ENCODE results near the gene HEXIM2.
A peak's percentile ranks its signal among the peaks of the same experiment; 100 is the strongest.
"Not testable (repeated sequence)": the region's sequence is repeated elsewhere in the genome, so short reads cannot be mapped to it uniquely, and the experiment has no call there.

HEXIM2 gene

GRCh38 chr17:45170280-45170930 is 8.7 kb downstream of the HEXIM2 start:
- DNase-seq (ENCODE audit: low read depth) = no peak

DNA sequence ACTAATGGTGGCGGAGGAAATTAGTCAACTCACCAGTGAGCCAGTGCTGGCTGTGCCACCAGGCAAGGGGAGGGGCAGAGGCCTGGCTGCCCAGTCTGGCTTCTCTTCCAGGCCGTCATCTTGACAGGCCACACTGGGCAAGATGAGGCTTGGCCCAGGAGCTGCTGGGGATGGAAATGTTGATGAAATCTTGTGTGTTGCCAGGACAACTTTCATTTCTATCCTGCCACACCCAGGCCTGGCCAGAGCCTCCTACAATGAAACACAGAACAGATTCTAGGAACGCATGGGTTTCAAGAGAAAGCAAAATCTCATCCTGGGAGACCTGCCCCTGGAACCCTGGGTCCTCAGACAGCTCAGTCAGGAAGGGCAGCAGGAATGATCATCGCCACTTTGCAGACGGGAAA is 9.3 kb downstream of the HEXIM2 start:
- DNase-seq (ENCODE audit: low read depth) = no peak

DNA sequence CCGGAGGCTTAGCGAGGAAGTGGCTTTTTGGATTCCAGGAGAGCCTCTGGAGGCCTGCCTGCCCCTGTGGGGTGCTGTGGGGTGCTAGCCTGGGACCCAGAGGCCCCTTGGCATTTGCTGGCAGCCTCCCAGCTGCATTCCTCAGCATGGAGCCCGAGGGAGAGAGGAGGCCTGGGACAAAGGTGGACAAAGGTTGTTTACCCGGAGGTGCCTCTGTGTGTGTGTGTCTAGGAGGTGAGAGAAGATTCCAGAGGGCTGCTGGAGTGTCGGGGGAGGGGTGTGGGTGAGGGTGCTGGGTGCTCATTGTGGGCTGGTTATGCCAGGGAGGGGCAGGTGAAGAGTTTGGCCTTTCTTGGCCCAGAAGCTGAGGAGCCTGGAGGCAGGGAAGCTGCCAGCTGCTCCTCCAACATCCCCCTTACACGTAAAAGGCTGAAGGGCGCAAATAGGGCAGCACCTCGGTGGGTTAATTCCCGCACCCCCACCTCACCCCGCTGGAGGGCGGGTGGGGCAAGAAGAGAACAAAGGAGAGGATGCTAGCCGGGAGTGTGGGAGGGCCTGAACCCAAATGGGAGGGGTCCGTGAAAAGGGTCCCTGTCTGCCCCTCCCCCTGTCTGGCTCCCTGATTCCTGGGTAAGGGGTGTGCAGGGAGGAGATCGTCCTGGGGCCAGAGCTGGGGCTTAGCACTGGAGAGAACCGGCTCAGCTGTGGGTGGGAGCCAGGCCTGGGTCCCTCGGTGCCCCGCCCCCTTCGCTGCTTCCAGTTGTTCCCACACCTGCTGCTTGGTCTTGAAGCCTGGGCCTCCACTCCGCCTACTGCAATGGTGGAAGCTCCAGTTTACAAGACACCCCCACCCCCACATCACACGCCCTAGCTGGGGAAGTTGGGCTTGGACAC is 9.9 kb downstream of the HEXIM2 start:
- DNase-seq (ENCODE audit: low read depth) = no peak

DNA sequence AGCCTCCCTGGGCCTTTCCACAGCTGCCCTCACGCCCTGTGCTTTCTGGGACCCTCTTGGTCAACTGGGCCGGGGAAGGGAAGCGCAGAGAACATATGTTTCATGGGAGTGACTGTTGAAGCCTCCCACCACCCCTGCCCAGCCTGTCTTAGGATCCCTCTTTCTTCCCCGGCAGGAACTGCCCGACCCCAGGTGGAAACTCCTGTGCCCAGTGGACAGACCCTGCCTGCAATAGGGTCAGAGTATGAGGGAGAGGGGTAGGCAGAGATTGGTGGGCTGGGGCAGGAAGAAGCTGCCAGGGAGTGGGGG is 10.5 kb downstream of the HEXIM2 start:
- DNase-seq (ENCODE audit: low read depth) = no peak

DNA sequence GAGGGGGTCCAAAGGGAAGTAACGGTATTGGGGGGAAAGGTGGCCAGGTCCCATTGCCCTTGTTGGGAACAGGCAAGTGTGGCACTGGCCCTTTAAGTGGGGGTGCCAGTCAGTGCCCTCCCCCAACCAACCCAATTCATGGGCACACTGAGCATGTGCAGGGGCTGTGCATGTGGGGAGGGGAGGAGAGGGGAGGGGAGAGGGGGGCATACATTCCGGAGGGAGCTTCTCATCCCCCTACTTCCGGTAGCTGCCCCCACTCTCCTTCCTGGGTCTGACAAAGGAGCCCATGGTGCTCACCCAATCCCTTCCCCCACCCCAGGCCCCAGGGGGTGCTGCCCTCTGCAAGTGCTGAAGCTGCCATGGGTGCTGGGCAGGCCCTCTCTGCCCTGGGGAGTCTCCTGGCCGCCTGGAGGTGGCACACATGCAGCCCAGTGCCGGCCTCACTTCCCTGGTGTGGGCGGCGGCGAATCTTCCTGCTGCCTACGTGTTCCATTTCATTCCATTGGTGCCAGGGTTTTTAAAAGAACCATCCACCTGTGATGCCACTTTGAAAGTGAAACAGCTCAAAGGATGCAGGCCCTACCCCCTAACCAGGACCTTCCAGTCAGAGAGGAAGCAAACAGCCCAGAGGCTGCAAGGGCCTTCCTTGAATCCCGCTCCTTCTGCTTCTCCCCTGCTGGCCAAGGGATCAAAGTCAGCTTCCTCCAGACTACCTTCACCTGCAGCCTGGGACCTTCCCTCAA is 11.0 kb downstream of the HEXIM2 start:
- peak; percentile 42 for DNase-seq (ENCODE audit: low read depth)

DNA sequence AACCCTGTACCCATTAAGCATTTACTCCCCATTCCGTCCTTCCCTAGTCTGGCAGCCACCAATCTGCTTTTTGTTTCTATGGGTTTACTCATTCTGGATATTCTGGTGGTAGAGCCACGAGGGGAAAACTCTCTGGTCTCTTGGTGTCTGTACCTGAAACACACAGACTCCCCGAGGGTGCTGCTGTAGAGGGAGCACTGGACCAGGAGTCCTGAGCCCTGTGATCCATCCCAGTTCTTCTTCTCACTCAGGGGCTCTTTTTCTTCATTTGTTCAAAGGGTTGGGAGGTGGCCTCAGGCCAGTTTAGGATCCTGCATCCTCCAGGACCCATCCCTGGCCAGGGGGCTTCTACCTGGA is 14.1 kb downstream of the HEXIM2 start:
- DNase-seq (ENCODE audit: low read depth) = no peak

- DNase-seq (ENCODE audit: low read depth) = no peak
Observed at GRCh38 chr17:45177563-45177962, 15.9 kb downstream of the HEXIM2 start.

- no peak for DNase-seq (ENCODE audit: low read depth)
Observed at GRCh38 chr17:45184144-45184543, 22.5 kb downstream of the HEXIM2 start.

- no peak for DNase-seq (ENCODE audit: low read depth)
Observed at GRCh38 chr17:45186801-45187354, 25.2 kb downstream of the HEXIM2 start.

GRCh38 chr17:45189009-45189408 is 27.3 kb downstream of the HEXIM2 start:
- DNase-seq (ENCODE audit: low read depth) = no peak

DNA sequence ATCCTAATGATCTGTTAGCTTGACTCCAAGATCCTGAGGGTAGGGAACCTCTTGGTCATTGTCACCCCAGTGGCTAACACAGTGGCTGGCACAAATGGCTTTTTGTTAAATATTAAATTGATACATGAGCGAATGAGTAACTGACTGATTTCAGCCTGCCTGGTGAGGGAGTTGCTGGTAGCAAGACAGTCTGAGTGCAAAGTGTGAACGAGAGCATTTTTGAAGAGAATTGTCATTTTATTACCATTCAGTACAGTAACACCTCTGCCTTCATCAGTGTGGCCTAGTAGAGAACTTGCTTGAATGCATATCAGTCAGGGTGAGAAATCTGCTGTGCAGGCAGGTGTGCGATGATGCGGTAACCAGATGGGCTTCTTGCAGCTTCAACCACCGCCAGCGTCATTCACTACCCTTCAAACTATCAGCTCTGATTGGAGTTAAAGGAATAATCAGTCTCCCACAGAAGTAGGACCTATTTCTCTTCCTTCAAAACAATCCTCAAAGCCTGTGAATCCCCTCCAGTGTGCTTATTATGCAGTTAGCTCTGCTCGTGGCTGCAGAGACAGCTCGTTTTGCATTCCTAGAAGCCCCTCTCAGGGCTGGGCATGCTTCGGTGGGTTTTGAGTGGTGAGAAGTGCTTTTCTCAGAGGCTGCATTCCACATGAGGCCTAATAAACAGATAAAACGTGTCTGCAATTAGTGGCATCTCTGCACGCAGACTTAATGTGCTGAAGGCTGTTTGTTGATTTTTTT is 29.0 kb downstream of the HEXIM2 start:
- DNase-seq (ENCODE audit: low read depth) = no peak

DNA sequence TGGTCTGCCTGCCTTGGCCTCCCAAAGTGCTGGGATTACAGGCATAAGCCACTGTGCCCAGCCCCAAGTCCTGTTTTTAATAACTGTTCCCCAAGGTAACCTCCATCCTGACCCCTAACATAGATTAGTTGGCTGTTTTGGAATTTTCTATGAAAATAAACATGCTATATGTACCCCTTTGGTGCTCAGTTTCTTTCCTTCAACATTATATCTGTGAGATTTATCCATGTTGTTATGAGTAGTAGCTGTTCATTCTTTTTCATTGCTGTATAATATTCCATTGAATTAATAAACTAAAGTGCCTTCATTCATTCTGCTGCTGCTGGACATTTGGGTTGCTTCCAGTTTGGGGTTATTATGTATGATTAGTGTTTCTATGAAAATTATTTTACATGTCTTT is 33.7 kb downstream of the HEXIM2 start:
- DNase-seq (ENCODE audit: low read depth) = no peak

DNA sequence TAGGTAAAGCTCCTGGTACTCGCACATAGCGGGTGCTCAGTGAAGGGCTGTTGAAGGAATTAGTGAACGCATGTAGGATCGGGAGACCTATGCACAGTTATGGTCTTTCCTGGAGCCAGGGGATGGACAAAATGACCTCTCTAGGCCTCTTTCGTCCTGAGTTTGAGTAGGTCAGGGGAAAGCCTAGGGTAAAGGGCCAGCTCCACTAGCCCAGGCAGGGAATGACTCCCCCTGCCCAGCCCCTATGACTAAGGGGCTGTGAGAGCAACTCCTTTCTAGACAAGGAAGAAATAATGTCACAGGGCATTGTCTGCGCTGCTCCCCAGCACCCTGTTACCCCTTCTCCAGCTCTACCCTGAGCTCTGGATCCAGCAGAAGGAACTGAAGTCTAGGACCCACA is 35.4 kb downstream of the HEXIM2 start:
- DNase-seq (ENCODE audit: low read depth) = no peak

GRCh38 chr17:45197555-45198334 is 36.1 kb downstream of the HEXIM2 start:
- DNase-seq (ENCODE audit: low read depth) = peak; percentile 84

DNA sequence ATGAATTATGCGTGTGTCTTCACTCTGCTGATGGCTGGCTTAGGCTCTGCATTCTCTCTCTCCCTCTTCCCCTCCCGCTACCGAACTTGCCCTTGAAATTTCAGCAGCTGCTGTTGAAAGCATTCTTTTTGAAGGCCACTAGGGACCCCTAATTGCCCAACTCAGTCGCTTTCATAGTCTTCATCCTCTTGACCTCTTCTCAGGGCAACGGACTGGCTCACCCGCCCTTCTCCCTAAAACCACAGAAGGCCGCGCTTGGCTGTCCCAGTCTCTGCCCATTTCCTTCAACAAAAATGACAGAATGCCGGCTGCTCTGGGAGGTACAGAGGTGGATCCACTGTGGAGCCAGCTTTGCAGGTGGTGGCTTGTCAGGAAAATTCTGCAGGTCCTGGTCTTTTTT is 39.0 kb downstream of the HEXIM2 start:
- DNase-seq (ENCODE audit: low read depth) = no peak

DNA sequence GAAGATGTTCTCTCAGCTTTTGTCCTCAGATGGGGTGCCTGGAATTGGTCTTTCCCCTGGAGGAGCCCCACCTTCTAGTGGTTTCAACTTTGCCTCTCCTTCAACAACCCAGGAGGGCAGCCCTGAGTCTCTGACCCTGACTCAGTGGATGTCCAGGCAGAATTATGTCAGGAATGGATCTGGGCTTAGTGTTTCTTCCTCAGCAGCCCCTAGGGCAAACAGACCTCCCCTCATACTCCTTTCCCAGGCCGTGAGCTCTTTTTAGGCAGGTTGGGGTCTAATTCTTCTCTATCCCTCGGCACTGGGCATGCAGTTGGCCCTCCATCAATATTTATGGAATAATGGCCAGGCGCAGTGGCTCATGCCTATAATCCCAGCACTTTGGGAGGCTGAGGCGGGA is 39.8 kb downstream of the HEXIM2 start:
- DNase-seq (ENCODE audit: low read depth) = no peak

GRCh38 chr17:45201880-45202279 is 40.2 kb downstream of the HEXIM2 start:
- DNase-seq (ENCODE audit: low read depth) = not testable (repeated sequence)

DNA sequence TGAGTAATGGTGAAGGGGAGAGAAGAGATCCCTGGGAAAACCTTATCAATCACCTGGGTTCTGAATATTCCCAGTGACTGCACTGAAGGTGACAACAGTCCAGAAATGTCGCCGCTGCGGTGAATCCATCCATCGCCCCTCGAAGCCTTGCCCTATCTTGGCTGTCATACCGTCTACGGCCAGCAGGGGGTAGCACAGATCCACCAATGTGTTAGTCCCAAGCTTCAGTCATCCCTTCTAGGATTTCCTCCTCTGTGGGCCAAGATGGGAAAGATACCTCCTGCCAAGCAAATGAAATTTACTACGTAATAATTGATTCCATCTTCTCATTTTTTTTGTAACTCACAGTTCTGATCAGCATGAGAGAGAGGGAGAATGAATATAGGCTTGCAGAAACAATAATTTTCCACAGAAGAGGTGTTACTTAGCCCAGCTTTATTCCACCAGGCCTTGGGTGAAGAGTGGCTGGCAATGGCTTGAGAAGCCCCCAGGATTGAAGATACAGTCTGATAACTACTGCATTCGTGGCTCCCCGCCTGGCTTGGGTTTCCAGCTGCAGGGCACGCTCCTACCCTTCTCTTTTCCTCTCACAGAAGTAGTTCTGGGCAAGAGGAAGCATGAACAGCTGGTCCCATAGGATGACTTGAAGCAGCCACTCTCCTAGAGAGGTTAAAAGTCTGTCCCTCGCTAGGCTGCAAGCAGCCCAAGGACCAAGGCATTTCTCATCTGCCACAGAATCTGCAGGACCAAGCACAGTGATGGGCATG is 57.4 kb downstream of the HEXIM2 start:
- DNase-seq (ENCODE audit: low read depth) = peak; percentile 87
